SK-N-MC (cell line): Measurements from ENCODE around the gene HIC1.
A peak's percentile ranks its signal among the peaks of the same experiment; 100 is the strongest.

Experiments
- DNase-seq: peaks from one replicate; pipeline ENCODE4 v3.0.0-alpha.2; 2011; ENCODE audit warnings: low read depth, low spot score
- H3K27ac ChIP-seq: fragments of 200-600 bp; sonication (generic); 2 replicates; pipeline ENCODE4 v1.5.1; 2016; ENCODE audit warnings: mixed run types
- H3K36me3 ChIP-seq: fragments of 200-600 bp; sonication (generic); 2 replicates; pipeline ENCODE4 v1.6.1; 2017; ENCODE audit warnings: antibody characterized with exemption, low read length, mixed read lengths; ENCODE audit not compliant: insufficient read depth
- H3K4me3 ChIP-seq: fragments of 200-600 bp; sonication (generic); 2 replicates; pipeline ENCODE4 v1.5.1; 2016
- H3K9ac ChIP-seq: fragments of 200-600 bp; sonication (generic); 2 replicates; pipeline ENCODE4 v1.8.0; 2017; ENCODE audit warnings: mixed run types, mixed read lengths; ENCODE audit not compliant: insufficient read length
- H3K9me3 ChIP-seq: fragments of 200-600 bp; sonication (generic); 2 replicates; pipeline ENCODE4 v1.6.1; 2017; ENCODE audit warnings: low read depth, mild to moderate bottlenecking, antibody characterized with exemption, low read length, moderate library complexity, mixed read lengths
- EZH2 ChIP-seq: fragments of 200-600 bp; sonication (generic); IDR thresholded peaks from one replicate; pipeline ENCODE4 v1.6.1; 2017; ENCODE audit warnings: antibody characterized with exemption
- FOXP2 ChIP-seq: optimal IDR thresholded peaks from 2 replicates; pipeline ENCODE3; 2011; ENCODE audit warnings: mild to moderate bottlenecking, moderate library complexity; ENCODE audit not compliant: insufficient read depth; ENCODE audit errors: extremely low read length, control extremely low read depth
- POLR2AphosphoS5 ChIP-seq: IDR thresholded peaks from 2 replicates; pipeline ENCODE4 v1.6.1; 2012; ENCODE audit warnings: mild to moderate bottlenecking, low read depth, low read length, borderline replicate concordance

HIC1 gene

DNA sequence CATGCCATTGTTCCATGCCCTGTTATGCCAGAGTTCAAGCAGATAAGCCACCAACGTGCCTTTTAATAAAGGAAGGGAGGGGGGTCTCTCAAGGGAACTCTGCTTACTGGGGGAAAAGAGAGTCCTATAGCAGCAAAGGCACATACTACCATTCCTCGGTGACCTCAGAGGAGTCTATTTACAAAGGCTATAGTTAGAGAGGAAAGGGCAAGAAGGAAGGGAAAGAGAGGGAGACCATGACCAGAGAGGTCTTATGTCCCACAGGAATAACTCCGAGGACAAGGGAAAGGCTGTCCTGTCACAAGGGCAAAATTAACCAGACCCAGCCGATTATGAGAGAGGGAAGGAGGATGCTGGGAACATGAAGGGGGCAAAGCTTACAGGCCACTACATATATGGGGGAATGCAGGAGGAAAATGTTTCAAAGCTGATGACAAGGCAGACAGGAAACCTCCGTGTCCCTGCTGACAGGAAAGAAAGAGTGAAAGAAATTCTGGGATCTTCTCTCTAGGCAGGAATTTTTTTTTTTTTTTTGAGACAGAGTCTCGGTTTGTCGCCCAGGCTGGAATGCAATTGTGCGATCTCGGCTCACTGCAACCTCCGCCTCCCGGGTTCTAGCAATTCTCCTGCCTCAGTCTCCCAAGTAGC, 51.5 kb downstream of the HIC1 start:
- TF ChIP-seq EZH2 (no peak), POLR2AphosphoS5 (no peak), FOXP2 (no peak)
- Histone ChIP-seq H3K36me3 (no peaks in the 10 kb centered on the region), H3K27ac (no peak overlapping the region), H3K4me3 (no peak overlapping the region), H3K9ac (no peak overlapping the region), H3K9me3 (no peaks in the 10 kb centered on the region)
- DNase-seq: no peak

DNA sequence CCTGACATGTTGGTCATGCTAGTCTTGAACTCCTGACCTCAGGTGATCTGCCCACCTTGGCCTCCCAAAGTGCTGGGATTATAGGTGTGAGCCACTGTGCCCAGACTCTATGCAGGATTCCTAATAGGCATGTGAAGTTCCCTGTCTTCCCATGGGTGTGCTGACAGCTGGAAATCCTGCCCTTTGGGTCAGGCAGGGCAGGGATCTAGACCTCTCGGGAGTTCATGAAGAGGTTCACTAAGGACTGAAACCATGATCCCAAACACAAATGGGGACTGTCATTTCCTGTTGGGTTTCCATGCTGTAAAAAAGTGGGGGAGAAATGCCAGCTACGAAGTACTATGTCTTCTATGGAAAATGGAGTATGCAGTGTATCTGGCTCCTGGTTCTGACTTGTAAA, 52.1 kb downstream of the HIC1 start:
- H3K9me3 ChIP-seq: no peaks in the 10 kb centered on the region
- H3K36me3 ChIP-seq: no peaks in the 10 kb centered on the region
- no peak overlapping the region for H3K4me3 ChIP-seq
- H3K27ac ChIP-seq: no peak overlapping the region
- TF ChIP-seq EZH2 (no peak), POLR2AphosphoS5 (no peak), FOXP2 (no peak)
- no peak overlapping the region for H3K9ac ChIP-seq
- DNase-seq: no peak

DNA sequence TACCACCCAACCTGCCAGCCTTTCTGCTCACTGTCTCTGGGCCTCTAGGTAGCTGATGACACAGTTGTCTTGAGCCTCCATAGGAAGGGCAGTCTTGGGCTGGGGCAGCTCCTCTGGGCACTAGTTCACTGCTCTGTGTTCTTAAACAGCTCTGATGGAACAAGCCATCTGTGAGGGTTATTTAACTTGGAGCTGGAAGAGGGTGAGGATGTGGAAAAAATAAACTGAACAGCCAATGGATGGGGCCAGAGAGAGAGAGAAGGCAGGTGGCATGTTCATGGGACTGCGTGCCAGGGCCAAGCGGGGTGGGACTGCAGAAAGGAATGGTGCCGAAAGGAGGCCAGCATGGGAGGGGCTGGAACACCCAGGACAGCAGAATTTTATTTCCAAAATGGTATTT, 52.6 kb downstream of the HIC1 start:
- no peak overlapping the region for H3K4me3 ChIP-seq
- no peaks in the 10 kb centered on the region for H3K36me3 ChIP-seq
- no peak overlapping the region for H3K9ac ChIP-seq
- TF ChIP-seq POLR2AphosphoS5 (no peak), EZH2 (no peak), FOXP2 (no peak)
- no peak overlapping the region for H3K27ac ChIP-seq
- no peaks in the 10 kb centered on the region for H3K9me3 ChIP-seq
- DNase-seq: no peak

DNA sequence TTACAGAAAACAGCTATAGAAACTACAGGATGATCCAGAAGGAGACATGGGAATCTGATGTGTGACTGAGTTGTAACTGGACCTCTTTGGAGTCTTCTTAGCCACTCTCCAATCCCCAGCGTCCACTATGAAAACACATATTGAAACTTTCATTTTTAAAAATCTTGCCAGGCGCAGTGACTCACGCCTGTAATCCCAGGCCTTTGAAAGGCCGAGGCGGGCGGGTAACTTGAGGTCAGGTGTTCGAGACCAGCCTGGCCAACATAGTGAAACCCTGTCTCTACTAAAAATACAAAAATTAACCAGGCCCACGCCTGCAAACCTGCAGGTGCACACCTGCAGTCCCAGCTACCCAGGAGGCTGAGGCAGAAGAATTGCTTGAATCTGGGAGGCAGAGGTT, 53.3 kb downstream of the HIC1 start:
- Histone ChIP-seq H3K9me3 (no peaks in the 10 kb centered on the region), H3K4me3 (no peak overlapping the region), H3K27ac (no peak overlapping the region), H3K36me3 (no peaks in the 10 kb centered on the region), H3K9ac (no peak overlapping the region)
- TF ChIP-seq EZH2: no peak
- TF ChIP-seq FOXP2: no peak
- no peak for TF ChIP-seq POLR2AphosphoS5
- no peak for DNase-seq

DNA sequence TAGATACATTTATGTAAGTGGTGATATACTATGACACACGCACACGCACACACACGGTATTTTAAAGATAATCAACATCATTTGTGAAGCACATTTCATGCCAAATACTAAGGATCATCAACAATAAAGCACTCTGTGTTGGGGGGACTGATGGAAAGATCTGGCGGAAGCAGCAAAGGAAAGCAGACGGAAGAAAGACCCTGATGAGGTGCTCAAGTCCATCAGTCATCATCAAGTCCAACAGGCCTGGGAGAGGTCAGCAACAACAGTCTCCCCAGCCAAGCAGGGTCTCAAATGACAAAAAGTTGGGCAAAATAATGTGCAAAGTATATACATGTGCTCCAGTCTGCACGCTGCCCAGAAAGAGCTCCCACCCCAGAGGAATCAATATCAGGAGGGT, 55.5 kb downstream of the HIC1 start:
- no peak for TF ChIP-seq EZH2
- TF ChIP-seq POLR2AphosphoS5: no peak
- TF ChIP-seq FOXP2: no peak
- Histone ChIP-seq H3K36me3 (no peaks in the 10 kb centered on the region), H3K9ac (no peak overlapping the region), H3K4me3 (no peak overlapping the region), H3K27ac (no peak overlapping the region), H3K9me3 (no peaks in the 10 kb centered on the region)
- no peak for DNase-seq

DNA sequence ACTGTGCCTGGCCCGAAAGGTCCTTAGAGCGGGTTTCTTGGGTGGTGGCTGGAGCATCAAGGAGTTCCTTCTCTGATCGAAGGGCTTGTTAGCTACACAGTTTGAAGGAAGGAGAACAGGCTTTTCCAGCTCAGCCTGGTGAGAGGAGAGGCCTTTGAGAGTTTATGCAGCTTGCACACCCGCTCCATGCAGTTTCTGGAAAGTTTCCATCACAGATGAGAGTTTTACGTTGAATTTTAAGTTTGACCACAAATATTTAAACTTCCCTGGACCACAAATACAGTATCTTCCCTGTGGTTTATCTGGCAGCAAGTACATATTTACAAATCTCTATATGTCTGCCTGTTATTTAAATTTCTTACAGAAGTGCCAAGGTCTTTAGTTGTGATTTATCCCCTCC, 56.8 kb downstream of the HIC1 start:
- Histone ChIP-seq H3K27ac (peak overlapping the region; percentile 72), H3K36me3 (no peaks in the 10 kb centered on the region), H3K9me3 (no peaks in the 10 kb centered on the region), H3K9ac (no peak overlapping the region), H3K4me3 (no peak overlapping the region)
- DNase-seq: peak; percentile 34
- TF ChIP-seq POLR2AphosphoS5: no peak
